Nephron (organoid): ENCODE measurements around the gene HSF5.

Experiments
- H3K27ac Mint-ChIP-seq, 3 experiments: 2 replicates each; pipeline ENCODE4 v1.8.0; 2020; ENCODE audit warnings: mixed read lengths in 3 of 3, mild to moderate bottlenecking in 2 of 3, moderate library complexity in 1 of 3
- H3K27me3 Mint-ChIP-seq: 2 replicates; pipeline ENCODE4 v1.8.0; 2021; ENCODE audit warnings: low read depth, mild to moderate bottlenecking, moderate library complexity, mixed read lengths
- H3K36me3 Mint-ChIP-seq: 2 replicates; pipeline ENCODE4 v1.8.0; 2020; ENCODE audit warnings: low read depth, mixed read lengths
- H3K4me1 Mint-ChIP-seq: 2 replicates; pipeline ENCODE4 v1.8.0; 2020; ENCODE audit warnings: mixed read lengths
- H3K4me3 Mint-ChIP-seq, 3 experiments: 2 replicates each; pipeline ENCODE4 v1.8.0; 2020; ENCODE audit warnings: mild to moderate bottlenecking in 3 of 3, mixed read lengths in 3 of 3, moderate library complexity in 2 of 3
- H3K9me3 Mint-ChIP-seq: 2 replicates; pipeline ENCODE4 v1.8.0; 2020; ENCODE audit warnings: mixed read lengths
- TF ChIP-seq, protein P1 (sequence below), 3 experiments: fragments of 200-600 bp; sonication (generic); IDR thresholded peaks; one replicate each; pipeline ENCODE4 v1.5.0; 2021; ENCODE audit warnings: antibody characterized with exemption in 3 of 3; ENCODE audit not compliant: unreplicated experiment in 3 of 3

Gene HSF5

DNA sequence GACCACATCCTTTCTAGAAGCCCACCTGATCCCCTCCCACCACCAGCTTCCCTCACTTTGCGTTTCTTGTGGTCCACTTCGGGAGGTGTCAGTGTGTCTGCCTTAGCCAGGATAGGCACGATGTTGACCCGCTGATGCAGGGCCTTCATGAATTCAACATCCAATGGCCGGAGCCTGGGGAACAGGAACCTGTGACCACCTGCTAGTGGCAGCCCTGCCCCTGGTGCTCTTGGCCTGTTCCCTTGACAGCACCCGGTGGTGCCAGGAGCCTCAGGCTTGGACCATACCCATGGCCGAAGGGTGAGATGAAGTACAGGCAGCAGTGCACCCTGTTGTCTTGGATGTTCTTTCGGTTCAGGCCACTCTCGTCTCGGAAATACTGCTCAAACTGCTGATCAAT lies 33.5 kb upstream of the HSF5 start:
- Mint-ChIP-seq H3K36me3 (no peaks in the 10 kb centered on the region), H3K27me3 (no peaks in the 10 kb centered on the region)
- TF ChIP-seq, protein P1, sequence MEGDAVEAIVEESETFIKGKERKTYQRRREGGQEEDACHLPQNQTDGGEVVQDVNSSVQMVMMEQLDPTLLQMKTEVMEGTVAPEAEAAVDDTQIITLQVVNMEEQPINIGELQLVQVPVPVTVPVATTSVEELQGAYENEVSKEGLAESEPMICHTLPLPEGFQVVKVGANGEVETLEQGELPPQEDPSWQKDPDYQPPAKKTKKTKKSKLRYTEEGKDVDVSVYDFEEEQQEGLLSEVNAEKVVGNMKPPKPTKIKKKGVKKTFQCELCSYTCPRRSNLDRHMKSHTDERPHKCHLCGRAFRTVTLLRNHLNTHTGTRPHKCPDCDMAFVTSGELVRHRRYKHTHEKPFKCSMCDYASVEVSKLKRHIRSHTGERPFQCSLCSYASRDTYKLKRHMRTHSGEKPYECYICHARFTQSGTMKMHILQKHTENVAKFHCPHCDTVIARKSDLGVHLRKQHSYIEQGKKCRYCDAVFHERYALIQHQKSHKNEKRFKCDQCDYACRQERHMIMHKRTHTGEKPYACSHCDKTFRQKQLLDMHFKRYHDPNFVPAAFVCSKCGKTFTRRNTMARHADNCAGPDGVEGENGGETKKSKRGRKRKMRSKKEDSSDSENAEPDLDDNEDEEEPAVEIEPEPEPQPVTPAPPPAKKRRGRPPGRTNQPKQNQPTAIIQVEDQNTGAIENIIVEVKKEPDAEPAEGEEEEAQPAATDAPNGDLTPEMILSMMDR (IDR thresholded peaks at IDR 0.05; ENCODE audit: unreplicated experiment in 3 of 3) = no peak

DNA sequence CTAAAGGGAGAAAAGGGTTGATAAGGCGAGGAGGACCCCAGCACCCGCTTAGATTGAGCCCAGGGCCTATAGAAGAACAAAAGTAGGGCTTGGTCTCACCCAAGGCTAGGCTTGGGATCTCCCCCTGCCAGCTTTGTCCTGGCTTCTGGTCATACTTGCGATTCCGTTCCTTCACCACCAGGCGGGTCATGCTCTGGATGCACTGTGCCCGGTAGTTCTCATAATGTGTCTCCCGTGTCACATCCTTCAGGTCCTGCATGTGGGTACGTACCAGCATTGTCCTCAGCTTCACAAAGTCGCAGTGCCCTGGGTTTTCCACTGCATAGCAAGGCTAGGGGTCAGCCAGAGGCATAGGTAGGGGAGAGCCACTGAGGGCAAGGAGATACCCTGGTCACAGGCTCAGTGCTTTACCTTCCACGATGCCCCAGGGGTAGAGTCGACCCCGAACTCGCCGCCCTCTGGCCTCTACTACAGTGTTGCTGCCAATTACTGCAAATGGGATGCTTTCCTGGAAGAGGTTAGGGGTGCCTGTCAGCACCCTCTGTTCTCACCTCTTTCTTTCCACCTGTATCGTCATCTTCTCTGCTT lies 32.7 kb upstream of the HSF5 start:
- Mint-ChIP-seq H3K27ac (peak overlapping the region; percentile 72 to 90 (median 85)), H3K4me3 (peak overlapping the region; percentile 25 to 60 (median 40)), H3K9me3 (no peaks in the 10 kb centered on the region), H3K27me3 (no peaks in the 10 kb centered on the region), H3K36me3 (no peaks in the 10 kb centered on the region), H3K4me1 (peaks cover 42% of the 10 kb centered on the region)
- TF ChIP-seq, protein P1 (IDR thresholded peaks at IDR 0.05; ENCODE audit: unreplicated experiment in 3 of 3) = peak; percentile 26 to 50 (median 33)

More for the DNA sequence above, 33.5 kb upstream of the HSF5 start:
- Mint-ChIP-seq H3K9me3 (no peaks in the 10 kb centered on the region), H3K4me1 (peaks cover 39% of the 10 kb centered on the region), H3K4me3 (peak overlapping the region in 1 of 3 experiments; percentile 35), H3K27ac (peak overlapping the region in 2 of 3 experiments; percentile 37 to 85)

DNA sequence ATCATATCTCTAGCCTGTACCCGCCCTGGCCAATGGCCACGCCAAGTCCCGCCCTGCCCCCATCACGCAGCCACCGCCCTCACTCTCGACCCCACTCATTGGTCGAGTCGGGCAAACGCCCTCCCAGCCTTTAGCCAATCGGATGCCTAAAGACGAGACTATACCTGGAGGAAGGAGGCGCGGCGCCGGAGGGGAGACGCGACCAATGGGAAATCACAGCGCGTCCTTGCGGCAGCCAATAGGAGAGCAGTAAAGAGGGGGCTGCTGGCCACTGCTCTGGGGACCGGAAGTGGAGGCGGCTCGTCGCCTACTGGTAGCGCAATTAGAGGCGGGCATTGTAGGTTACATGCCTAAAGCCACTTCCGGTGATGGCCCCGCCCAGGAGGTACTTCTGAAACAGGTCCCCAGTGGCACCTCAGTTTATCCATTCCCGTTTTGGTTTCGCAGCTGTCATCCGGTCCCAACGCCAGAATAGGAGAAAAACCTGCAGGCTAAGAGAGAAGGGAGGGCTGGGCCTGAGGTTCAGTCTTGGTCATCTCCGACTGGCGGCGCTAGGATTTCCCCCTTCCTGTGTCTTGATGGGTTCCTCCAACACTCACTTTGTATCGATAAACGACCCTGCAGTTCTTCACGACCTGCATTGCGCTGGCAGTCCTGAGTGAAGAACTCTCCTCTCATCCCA lies 29.9 kb upstream of the HSF5 start:
- Mint-ChIP-seq H3K4me3 (peak overlapping the region; percentile 87 to 95 (median 92)), H3K27me3 (no peaks in the 10 kb centered on the region), H3K4me1 (peaks cover 50% of the 10 kb centered on the region), H3K36me3 (peaks cover under 1% of the 10 kb centered on the region), H3K9me3 (no peaks in the 10 kb centered on the region), H3K27ac (peak overlapping the region; percentile 95 to 99 (median 98))
- TF ChIP-seq, protein P1 (IDR thresholded peaks at IDR 0.05; ENCODE audit: unreplicated experiment in 3 of 3) = no peak

DNA sequence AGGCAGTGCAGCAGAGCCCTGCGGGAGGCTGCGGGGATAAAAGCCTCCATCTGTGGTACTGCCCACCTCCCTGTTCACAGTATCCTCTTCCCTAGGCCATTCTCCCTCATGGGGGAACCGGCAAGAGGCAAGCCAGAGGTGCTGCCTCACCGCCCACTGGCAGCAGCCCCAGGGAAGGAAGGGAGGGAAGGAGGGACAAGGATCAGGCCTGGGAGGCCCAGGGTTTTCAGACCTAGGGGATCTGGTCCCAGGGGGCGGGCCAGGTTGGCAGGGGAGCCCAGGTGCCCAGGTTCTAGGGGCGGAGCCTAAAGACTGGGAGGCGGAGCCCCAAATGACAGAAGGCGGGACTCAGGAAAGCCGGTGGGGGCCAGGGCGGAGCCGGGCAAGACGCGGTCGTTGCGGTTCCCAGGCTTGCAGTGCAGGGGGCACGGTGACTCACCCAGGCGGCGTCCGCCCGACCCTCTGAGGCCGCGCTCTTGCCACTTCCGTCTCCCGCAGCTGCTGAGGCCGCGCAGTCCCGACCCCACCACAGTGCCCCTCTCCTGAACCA lies 29.2 kb upstream of the HSF5 start:
- H3K27ac Mint-ChIP-seq = peak overlapping the region; percentile 95 to 99 (median 98)

DNA sequence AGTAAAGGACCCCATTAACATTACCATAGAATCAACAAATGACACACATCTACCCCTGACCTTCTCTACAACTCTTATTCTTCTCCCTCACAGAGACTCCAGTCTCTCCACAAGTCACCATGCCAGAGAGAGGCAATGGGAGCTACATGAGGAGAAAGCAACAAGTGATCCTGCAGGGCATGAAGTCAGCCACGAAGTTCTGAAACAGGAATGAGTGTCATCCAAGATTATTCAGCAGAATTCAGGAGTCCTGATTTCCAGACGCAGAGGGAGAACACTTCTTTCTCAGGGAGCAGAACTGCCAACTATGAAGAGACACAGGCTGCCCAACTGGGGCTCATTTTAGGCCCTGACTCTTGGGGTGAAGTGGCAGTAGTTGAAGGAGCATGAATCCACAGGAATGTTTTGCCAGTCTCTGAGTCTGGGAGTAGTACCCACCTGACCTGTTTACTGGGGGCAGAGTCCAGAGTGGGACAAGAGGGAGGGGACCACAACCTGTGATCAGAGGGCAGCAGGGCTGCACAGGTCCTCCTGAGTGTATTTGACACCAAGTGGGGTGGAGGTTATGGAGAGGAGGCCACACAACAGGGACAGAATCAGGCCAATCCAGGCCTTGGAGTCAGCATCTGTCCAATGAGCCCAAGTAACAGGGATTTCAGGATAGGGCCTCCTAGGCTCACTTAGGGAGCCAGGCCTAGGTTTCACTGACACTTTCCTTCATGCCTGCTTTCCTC lies 28.6 kb upstream of the HSF5 start:
- TF ChIP-seq, protein P1 (IDR thresholded peaks at IDR 0.05; ENCODE audit: unreplicated experiment in 3 of 3) = no peak
- peak overlapping the region; percentile 87 to 95 (median 92) for H3K4me3 Mint-ChIP-seq
- peaks cover 49% of the 10 kb centered on the region for H3K4me1 Mint-ChIP-seq
- H3K36me3 Mint-ChIP-seq = peaks cover 9% of the 10 kb centered on the region
- no peaks in the 10 kb centered on the region for H3K9me3 Mint-ChIP-seq
- peak overlapping the region; percentile 61 to 99 (median 74) for H3K27ac Mint-ChIP-seq
- no peaks in the 10 kb centered on the region for H3K27me3 Mint-ChIP-seq

More for the DNA sequence above, 29.2 kb upstream of the HSF5 start:
- no peaks in the 10 kb centered on the region for H3K9me3 Mint-ChIP-seq
- H3K27me3 Mint-ChIP-seq = no peaks in the 10 kb centered on the region
- TF ChIP-seq, protein P1 (IDR thresholded peaks at IDR 0.05; ENCODE audit: unreplicated experiment in 3 of 3) = no peak
- H3K4me1 Mint-ChIP-seq = peaks cover 48% of the 10 kb centered on the region
- peaks cover 4% of the 10 kb centered on the region for H3K36me3 Mint-ChIP-seq
- H3K4me3 Mint-ChIP-seq = peak overlapping the region; percentile 87 to 95 (median 92)
